Measurements from ENCODE around the gene ADARB2. TPM values are rescaled to one million over a fixed set of nuclear protein-coding genes. Genes with fewer than 3 reads are reported as not detected.

ADARB2 gene
- total RNA-seq, 6 donors from 2014 or later = 0.69 to 5.2 (median 1.8) TPM

DNA sequence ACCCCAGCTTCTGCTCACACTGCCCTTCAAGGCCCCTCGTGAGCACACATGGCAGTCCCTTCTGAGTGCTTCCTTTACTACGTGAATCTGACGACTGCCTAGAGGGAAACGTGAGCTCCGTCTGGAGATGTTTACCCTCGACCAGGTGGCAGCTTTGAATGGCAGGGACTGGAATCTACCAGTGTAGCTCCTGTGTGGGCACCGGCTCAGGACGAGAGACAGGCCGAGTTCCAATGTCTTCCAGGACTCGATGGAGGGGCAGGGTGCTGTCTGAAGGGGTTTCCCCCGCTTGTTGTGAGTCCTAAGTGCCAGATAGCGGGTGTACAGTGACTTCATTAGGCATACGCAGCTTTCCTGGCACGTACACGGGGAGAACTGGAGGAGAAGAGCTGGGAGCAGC lies 229.9 kb downstream of the ADARB2 start:
- no peaks in the 10 kb centered on the region for H3K4me1 ChIP-seq
- H3K9me3 ChIP-seq = no peaks in the 10 kb centered on the region
- DNase-seq = no peak
- no peak overlapping the region for H3K4me3 ChIP-seq
- no peaks in the 10 kb centered on the region for H3K36me3 ChIP-seq
- TF ChIP-seq EP300 (IDR thresholded peaks at IDR 0.05) (no peak), POLR2A (IDR thresholded peaks at IDR 0.05) (no peak), POLR2AphosphoS5 (IDR thresholded peaks at IDR 0.05) (no peak)
- TF ChIP-seq, protein P1, sequence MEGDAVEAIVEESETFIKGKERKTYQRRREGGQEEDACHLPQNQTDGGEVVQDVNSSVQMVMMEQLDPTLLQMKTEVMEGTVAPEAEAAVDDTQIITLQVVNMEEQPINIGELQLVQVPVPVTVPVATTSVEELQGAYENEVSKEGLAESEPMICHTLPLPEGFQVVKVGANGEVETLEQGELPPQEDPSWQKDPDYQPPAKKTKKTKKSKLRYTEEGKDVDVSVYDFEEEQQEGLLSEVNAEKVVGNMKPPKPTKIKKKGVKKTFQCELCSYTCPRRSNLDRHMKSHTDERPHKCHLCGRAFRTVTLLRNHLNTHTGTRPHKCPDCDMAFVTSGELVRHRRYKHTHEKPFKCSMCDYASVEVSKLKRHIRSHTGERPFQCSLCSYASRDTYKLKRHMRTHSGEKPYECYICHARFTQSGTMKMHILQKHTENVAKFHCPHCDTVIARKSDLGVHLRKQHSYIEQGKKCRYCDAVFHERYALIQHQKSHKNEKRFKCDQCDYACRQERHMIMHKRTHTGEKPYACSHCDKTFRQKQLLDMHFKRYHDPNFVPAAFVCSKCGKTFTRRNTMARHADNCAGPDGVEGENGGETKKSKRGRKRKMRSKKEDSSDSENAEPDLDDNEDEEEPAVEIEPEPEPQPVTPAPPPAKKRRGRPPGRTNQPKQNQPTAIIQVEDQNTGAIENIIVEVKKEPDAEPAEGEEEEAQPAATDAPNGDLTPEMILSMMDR (IDR thresholded peaks at IDR 0.05) = no peak
- H3K27ac ChIP-seq = no peak overlapping the region
- no peak for ATAC-seq (ENCODE audit: low FRiP score in 2 of 2)
- 80 to 84% methylated on average over 11 to 15 of the region's 15 CpGs for WGBS, 2 donors
- H3K27me3 ChIP-seq = no peaks in the 10 kb centered on the region

DNA sequence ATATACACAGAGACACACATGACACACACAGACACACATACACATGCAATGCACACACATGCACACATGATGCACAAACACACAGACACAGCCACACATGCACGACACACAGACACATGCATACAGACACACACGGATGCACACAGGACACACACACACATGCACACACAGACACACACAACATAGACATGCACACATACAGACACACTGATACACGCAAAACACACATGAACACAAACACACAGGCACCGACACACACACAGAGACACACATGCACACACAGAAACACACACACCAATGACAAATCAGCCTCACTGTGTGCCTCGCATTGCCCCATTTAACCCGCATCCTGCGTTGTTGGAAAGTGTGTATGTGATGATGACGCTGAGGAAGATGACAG lies 232.4 kb downstream of the ADARB2 start:
- TF ChIP-seq POLR2AphosphoS5 (IDR thresholded peaks at IDR 0.05) (no peak), POLR2A (IDR thresholded peaks at IDR 0.05) (no peak), EP300 (IDR thresholded peaks at IDR 0.05) (no peak)
- TF ChIP-seq, protein P1 (IDR thresholded peaks at IDR 0.05) = no peak
- WGBS, 2 donors = 92 to 94% methylated on average over 8 of the region's 8 CpGs

DNA sequence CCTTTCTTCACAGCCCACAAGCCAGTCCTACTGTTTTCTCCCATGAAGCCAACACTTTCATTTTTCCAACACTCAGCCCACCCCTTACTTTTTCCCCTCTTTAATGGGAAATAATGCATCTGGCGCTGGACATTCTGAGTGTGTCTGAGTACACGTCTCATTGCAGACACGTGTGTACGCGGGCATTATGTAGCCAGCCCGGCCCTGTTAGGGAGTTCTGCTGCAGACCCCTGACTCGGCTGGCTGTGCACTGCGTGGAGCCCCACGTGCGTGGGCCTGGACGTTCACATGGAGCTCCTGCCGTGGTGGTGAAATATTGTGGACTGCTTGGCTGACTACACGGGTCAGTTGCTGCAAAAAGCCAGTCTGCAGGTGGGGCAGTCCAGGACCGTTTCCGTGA lies 233.0 kb downstream of the ADARB2 start:
- Histone ChIP-seq H3K27me3 (no peaks in the 10 kb centered on the region), H3K36me3 (no peaks in the 10 kb centered on the region), H3K27ac (no peak overlapping the region), H3K9me3 (no peaks in the 10 kb centered on the region), H3K4me3 (no peak overlapping the region), H3K4me1 (no peaks in the 10 kb centered on the region)
- DNase-seq (no peak), ATAC-seq (ENCODE audit: low FRiP score in 2 of 2) (no peak)
- TF ChIP-seq POLR2AphosphoS5 (IDR thresholded peaks at IDR 0.05) = no peak
- no peak for TF ChIP-seq EP300 (IDR thresholded peaks at IDR 0.05)
- no peak for TF ChIP-seq POLR2A (IDR thresholded peaks at IDR 0.05)
- TF ChIP-seq, protein P1 (IDR thresholded peaks at IDR 0.05) = no peak
- 91 to 96% methylated on average over 15 of the region's 15 CpGs for WGBS, 2 donors

More for the DNA sequence above, 232.4 kb downstream of the ADARB2 start:
- no peaks in the 10 kb centered on the region for H3K4me1 ChIP-seq
- no peak for ATAC-seq (ENCODE audit: low FRiP score in 2 of 2)
- H3K27ac ChIP-seq = no peak overlapping the region
- H3K4me3 ChIP-seq = no peak overlapping the region
- H3K9me3 ChIP-seq = no peaks in the 10 kb centered on the region
- DNase-seq = no peak
- H3K27me3 ChIP-seq = no peaks in the 10 kb centered on the region
- no peaks in the 10 kb centered on the region for H3K36me3 ChIP-seq

DNA sequence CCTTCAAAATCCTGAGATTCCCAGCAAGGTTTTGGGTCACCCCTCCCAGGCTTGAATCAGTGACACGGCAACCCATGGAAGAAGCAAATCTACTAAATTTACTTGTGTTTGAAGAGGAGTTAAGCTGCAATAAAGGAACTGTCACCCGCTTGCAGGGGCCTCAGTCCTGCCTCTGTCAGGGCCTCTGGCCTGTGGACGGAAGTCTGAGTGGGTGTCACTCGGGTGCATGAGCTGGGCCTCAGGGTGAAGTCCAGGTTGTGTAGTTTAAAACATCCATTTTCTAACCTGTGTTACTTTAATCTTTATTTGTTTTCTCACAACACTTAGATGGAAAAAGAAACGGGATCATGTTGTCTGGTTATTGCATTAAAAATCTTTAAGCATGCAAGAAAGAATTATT lies 234.9 kb downstream of the ADARB2 start:
- Histone ChIP-seq H3K27ac (no peak overlapping the region), H3K36me3 (no peaks in the 10 kb centered on the region), H3K4me1 (no peaks in the 10 kb centered on the region), H3K27me3 (no peaks in the 10 kb centered on the region), H3K9me3 (no peaks in the 10 kb centered on the region), H3K4me3 (no peak overlapping the region)
- TF ChIP-seq POLR2A (IDR thresholded peaks at IDR 0.05) = no peak
- TF ChIP-seq, protein P1 (IDR thresholded peaks at IDR 0.05) = no peak
- no peak for TF ChIP-seq EP300 (IDR thresholded peaks at IDR 0.05)
- no peak for TF ChIP-seq POLR2AphosphoS5 (IDR thresholded peaks at IDR 0.05)
- ATAC-seq (ENCODE audit: low FRiP score in 2 of 2) (no peak), DNase-seq (no peak)
- WGBS, 2 donors = 79 to 93% methylated on average over 5 of the region's 5 CpGs

DNA sequence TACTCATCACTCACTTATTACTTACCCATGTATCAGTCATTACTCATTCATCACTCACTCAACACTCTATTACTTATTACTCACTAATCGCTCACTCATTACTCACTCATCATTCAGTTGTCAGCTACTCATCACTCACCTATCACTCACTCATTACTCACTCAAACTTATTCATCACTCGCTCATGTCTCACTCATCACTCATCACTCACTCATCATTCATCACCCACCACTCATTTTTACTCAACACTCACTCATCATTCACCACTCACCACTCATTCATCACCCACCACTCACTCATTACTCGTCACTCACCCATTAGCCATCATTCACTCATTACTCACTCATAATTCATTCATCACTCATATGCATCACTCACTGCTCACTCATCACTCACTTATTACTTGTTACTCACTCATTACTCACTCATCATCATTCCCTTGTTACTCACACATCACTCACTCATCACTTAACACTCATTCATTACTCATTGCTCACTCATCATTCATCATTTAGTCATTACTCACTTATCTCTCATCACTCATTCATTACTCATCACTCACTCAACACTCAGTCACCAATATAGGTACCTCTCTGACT lies 237.9 kb downstream of the ADARB2 start:
- 90 to 91% methylated on average over 3 of the region's 3 CpGs for WGBS, 2 donors
- Histone ChIP-seq H3K4me3 (no peak overlapping the region), H3K27ac (no peak overlapping the region), H3K36me3 (no peaks in the 10 kb centered on the region), H3K4me1 (no peaks in the 10 kb centered on the region), H3K9me3 (no peaks in the 10 kb centered on the region), H3K27me3 (no peaks in the 10 kb centered on the region)
- TF ChIP-seq POLR2AphosphoS5 (IDR thresholded peaks at IDR 0.05) = no peak
- TF ChIP-seq, protein P1 (IDR thresholded peaks at IDR 0.05) = no peak
- TF ChIP-seq POLR2A (IDR thresholded peaks at IDR 0.05) = no peak
- TF ChIP-seq EP300 (IDR thresholded peaks at IDR 0.05) = no peak
- no peak for ATAC-seq (ENCODE audit: low FRiP score in 2 of 2)
- DNase-seq = no peak
